ENCODE data around the gene PPOX. TPM values are rescaled to one million over a fixed set of nuclear protein-coding genes. Genes with fewer than 3 reads are reported as not detected.

PPOX gene
- total RNA-seq, 1 donor from 2014 or later: 18.3 TPM

GRCh38 chr1:161163793-161164192 lies 2.4 kb upstream of the PPOX start:
- Histone ChIP-seq H3K27ac (no peak overlapping the region), H3K9me3 (ENCODE audit: low read depth) (no peaks in the 10 kb centered on the region), H3K27me3 (no peaks in the 10 kb centered on the region), H3K79me2 (ENCODE audit: low read depth) (peaks cover 11% of the 10 kb centered on the region), H3K9ac (no peak overlapping the region), H3F3A (ENCODE audit: low read depth) (peaks cover 33% of the 10 kb centered on the region), H3K36me3 (no peaks in the 10 kb centered on the region), H3K4me2 (no peak overlapping the region), H4K20me1 (ENCODE audit: low read depth) (no peaks in the 10 kb centered on the region), H3K4me1 (peaks cover 6% of the 10 kb centered on the region), H3K4me3 (no peak overlapping the region), H2AFZ (replicated peaks) (no peak overlapping the region)
- Mint-ChIP-seq H3K9me3 (no peaks in the 10 kb centered on the region), H3K27me3 (ENCODE audit: insufficient read depth, low read depth) (peaks cover 9% of the 10 kb centered on the region), H3K36me3 (peaks cover 22% of the 10 kb centered on the region), H3K27ac (no peak overlapping the region), H3K4me3 (no peak overlapping the region), H3K4me1 (peaks cover 47% of the 10 kb centered on the region)
- DNase-seq (ENCODE audit: low spot score): no peak
- TF ChIP-seq EZH2 (IDR thresholded peaks at IDR 0.05) (no peak), EZH2phosphoT487 (IDR thresholded peaks at IDR 0.05) (no peak)
- TF ChIP-seq, protein P1, sequence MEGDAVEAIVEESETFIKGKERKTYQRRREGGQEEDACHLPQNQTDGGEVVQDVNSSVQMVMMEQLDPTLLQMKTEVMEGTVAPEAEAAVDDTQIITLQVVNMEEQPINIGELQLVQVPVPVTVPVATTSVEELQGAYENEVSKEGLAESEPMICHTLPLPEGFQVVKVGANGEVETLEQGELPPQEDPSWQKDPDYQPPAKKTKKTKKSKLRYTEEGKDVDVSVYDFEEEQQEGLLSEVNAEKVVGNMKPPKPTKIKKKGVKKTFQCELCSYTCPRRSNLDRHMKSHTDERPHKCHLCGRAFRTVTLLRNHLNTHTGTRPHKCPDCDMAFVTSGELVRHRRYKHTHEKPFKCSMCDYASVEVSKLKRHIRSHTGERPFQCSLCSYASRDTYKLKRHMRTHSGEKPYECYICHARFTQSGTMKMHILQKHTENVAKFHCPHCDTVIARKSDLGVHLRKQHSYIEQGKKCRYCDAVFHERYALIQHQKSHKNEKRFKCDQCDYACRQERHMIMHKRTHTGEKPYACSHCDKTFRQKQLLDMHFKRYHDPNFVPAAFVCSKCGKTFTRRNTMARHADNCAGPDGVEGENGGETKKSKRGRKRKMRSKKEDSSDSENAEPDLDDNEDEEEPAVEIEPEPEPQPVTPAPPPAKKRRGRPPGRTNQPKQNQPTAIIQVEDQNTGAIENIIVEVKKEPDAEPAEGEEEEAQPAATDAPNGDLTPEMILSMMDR (IDR thresholded peaks at IDR 0.05): no peak

DNA sequence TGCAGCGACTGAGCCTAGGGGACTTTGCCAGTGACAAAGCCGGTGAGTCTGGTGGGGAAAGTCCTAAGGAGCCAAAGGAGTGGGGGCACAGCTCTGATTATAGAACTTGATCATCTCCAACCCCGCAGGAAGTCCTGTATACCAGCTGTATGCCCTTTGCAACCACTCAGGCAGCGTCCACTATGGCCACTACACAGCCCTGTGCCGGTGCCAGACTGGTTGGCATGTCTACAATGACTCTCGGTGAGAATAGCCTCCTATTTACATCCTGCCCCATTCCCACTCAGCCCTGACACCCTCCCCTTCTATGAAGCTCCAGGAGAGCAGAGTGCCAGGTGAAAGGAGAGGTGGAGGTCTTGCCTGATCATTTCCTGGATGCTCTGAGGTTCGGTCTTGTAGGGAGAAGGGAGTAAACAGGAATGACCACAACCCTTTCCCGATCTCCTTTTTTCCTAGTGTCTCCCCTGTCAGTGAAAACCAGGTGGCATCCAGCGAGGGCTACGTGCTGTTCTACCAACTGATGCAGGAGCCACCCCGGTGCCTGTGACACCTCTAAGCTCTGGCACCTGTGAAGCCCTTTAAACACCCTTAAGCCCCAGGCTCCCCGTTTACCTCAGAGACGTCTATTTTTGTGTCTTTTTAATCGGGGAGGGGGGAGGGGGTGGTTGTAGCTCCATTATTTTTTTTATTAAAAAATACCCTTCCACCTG lies 1.2 kb upstream of the PPOX start:
- Histone ChIP-seq H3K79me2 (ENCODE audit: low read depth) (peaks cover 6% of the 10 kb centered on the region), H3K4me2 (peak overlapping the region; percentile 89), H3K9ac (no peak overlapping the region), H3K9me3 (ENCODE audit: low read depth) (no peaks in the 10 kb centered on the region), H4K20me1 (ENCODE audit: low read depth) (no peaks in the 10 kb centered on the region), H3K27me3 (no peaks in the 10 kb centered on the region), H3K27ac (no peak overlapping the region), H2AFZ (replicated peaks) (no peak overlapping the region), H3F3A (ENCODE audit: low read depth) (peaks cover 27% of the 10 kb centered on the region), H3K4me1 (peaks cover 4% of the 10 kb centered on the region), H3K36me3 (no peaks in the 10 kb centered on the region), H3K4me3 (peak overlapping the region; percentile 64)
- no peak for DNase-seq (ENCODE audit: low spot score)
- Mint-ChIP-seq H3K4me1 (peaks cover 40% of the 10 kb centered on the region), H3K4me3 (peak overlapping the region; percentile 79), H3K27me3 (ENCODE audit: insufficient read depth, low read depth) (peaks cover 7% of the 10 kb centered on the region), H3K36me3 (peaks cover 26% of the 10 kb centered on the region), H3K27ac (peak overlapping the region; percentile 76), H3K9me3 (no peaks in the 10 kb centered on the region)
- TF ChIP-seq, protein P1 (IDR thresholded peaks at IDR 0.05): no peak
- TF ChIP-seq EZH2phosphoT487 (IDR thresholded peaks at IDR 0.05) (no peak), EZH2 (IDR thresholded peaks at IDR 0.05) (no peak)

GRCh38 chr1:161166669-161167548 lies 683 bp downstream of the PPOX start:
- H3K4me1 Mint-ChIP-seq: peaks cover 26% of the 10 kb centered on the region
- no peak for TF ChIP-seq EZH2phosphoT487 (IDR thresholded peaks at IDR 0.05)
- TF ChIP-seq, protein P1 (IDR thresholded peaks at IDR 0.05): no peak
- no peak for TF ChIP-seq EZH2 (IDR thresholded peaks at IDR 0.05)
- peak overlapping the region; percentile 96 for H3K4me3 Mint-ChIP-seq
- Histone ChIP-seq H3K4me3 (peak overlapping the region; percentile 64), H3K27me3 (no peaks in the 10 kb centered on the region), H3F3A (ENCODE audit: low read depth) (peaks cover 24% of the 10 kb centered on the region), H3K9me3 (ENCODE audit: low read depth) (no peaks in the 10 kb centered on the region), H3K36me3 (no peaks in the 10 kb centered on the region), H3K79me2 (ENCODE audit: low read depth) (no peaks in the 10 kb centered on the region), H3K9ac (peak overlapping the region; percentile 65), H3K4me2 (peak overlapping the region; percentile 89), H3K27ac (no peak overlapping the region), H2AFZ (replicated peaks) (peak overlapping the region; percentile 38), H4K20me1 (ENCODE audit: low read depth) (no peaks in the 10 kb centered on the region), H3K4me1 (no peaks in the 10 kb centered on the region)
- H3K9me3 Mint-ChIP-seq: no peaks in the 10 kb centered on the region
- peaks cover 22% of the 10 kb centered on the region for H3K36me3 Mint-ChIP-seq
- peaks cover 2% of the 10 kb centered on the region for H3K27me3 Mint-ChIP-seq (ENCODE audit: insufficient read depth, low read depth)
- DNase-seq (ENCODE audit: low spot score): peak; percentile 66
- H3K27ac Mint-ChIP-seq: peak overlapping the region; percentile 89

Data from neural progenitor cell (in vitro differentiated cells).